Transverse colon (tissue), 4 donors: Measurements from ENCODE around the gene CNTN5.

Experiments used
- EP300 ChIP-seq: sonication (generic); formaldehyde crosslinking; IDR thresholded peaks from one replicate; pipeline ENCODE4 v1.6.1; 2017; ENCODE audit warnings: antibody characterized with exemption, low read depth
- POLR2A ChIP-seq: fragments of 450-650 bp; IDR thresholded peaks from one replicate; pipeline ENCODE4 v1.6.1; 2016; ENCODE audit warnings: antibody characterized with exemption, mild to moderate bottlenecking, moderate library complexity
- POLR2AphosphoS5 ChIP-seq, 3 donors: sonication (generic); formaldehyde crosslinking; IDR thresholded peaks; one replicate each; pipeline ENCODE4 v1.6.1; 2016; ENCODE audit warnings: antibody characterized with exemption in 3 of 3
- TF ChIP-seq, protein P1 (sequence below), 5 experiments: fragments of 200-600 bp in 3 of 5; fragments of 450-650 bp in 2 of 5; sonication (generic) in 3 of 5; IDR thresholded peaks; 1 replicate in 2 of 5; 2 replicates in 3 of 5; pipeline ENCODE4 v1.5.1; 2016 to 2017; ENCODE audit warnings: antibody characterized with exemption in 5 of 5, inconsistent platforms in 3 of 5, mild to moderate bottlenecking in 2 of 5, moderate library complexity in 1 of 5

DNA sequence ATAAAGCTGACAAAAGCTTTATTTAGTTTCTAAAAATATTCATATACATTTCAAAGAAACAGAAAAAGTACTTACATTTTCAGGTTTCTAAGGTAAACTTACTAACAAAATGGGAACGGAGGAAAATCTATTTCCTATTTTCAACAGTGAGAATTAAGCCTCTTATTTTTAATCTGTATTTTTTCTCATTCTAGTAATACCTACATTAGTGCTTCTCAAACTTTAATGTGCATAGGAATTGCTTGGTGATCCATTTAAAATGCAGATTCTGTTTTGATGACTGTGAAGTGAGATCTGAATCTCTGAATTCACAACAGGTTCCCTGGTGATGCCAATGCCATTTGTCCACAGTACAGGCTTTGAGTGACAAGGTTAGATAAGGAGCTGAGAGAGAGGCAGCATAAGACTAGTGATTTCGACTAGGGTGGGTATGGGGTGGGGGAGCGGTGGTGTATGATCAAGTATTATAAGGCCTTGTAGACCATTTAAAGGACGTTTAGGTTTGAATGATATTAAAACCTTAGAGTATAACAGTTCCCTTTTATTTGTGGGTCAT lies 402.8 kb downstream of the CNTN5 start:
- TF ChIP-seq, protein P1, sequence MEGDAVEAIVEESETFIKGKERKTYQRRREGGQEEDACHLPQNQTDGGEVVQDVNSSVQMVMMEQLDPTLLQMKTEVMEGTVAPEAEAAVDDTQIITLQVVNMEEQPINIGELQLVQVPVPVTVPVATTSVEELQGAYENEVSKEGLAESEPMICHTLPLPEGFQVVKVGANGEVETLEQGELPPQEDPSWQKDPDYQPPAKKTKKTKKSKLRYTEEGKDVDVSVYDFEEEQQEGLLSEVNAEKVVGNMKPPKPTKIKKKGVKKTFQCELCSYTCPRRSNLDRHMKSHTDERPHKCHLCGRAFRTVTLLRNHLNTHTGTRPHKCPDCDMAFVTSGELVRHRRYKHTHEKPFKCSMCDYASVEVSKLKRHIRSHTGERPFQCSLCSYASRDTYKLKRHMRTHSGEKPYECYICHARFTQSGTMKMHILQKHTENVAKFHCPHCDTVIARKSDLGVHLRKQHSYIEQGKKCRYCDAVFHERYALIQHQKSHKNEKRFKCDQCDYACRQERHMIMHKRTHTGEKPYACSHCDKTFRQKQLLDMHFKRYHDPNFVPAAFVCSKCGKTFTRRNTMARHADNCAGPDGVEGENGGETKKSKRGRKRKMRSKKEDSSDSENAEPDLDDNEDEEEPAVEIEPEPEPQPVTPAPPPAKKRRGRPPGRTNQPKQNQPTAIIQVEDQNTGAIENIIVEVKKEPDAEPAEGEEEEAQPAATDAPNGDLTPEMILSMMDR (IDR thresholded peaks at IDR 0.05): no peak
- TF ChIP-seq POLR2AphosphoS5 (IDR thresholded peaks at IDR 0.05) (no peak), POLR2A (no peak), EP300 (no peak)
